SU-DHL-6 (cell line): ENCODE measurements around the gene MIEN1.

Experiments used
- H2AFZ ChIP-seq: fragments of 200-600 bp; sonication (generic); 2 replicates; pipeline ENCODE4 v1.6.1; 2014; ENCODE audit warnings: low read depth, mild to moderate bottlenecking, moderate library complexity, mixed read lengths, antibody characterized with exemption, low read length; ENCODE audit not compliant: severe bottlenecking
- H3F3A ChIP-seq: fragments of 200-600 bp; shearing (Covaris generic); 2 replicates; pipeline ENCODE4 v1.6.0; 2016; ENCODE audit warnings: antibody characterized with exemption, mild to moderate bottlenecking; ENCODE audit not compliant: insufficient read depth
- H3K27ac ChIP-seq: fragments of 200-600 bp; sonication (generic); 2 replicates; pipeline ENCODE4 v1.5.1; 2016; ENCODE audit warnings: low read depth, mild to moderate bottlenecking, low read length, moderate library complexity, mixed read lengths
- H3K27me3 ChIP-seq: fragments of 200-600 bp; sonication (generic), shearing (Covaris generic); 2 replicates; pipeline ENCODE4 v1.6.0; 2014; ENCODE audit warnings: mild to moderate bottlenecking, low read length
- H3K36me3 ChIP-seq: fragments of 200-600 bp; sonication (generic); 2 replicates; pipeline ENCODE4 v1.6.1; 2014; ENCODE audit warnings: mild to moderate bottlenecking, low read length, mixed read lengths
- H3K4me2 ChIP-seq: fragments of 300-600, 200-600 bp; shearing (Covaris generic), sonication (generic); 2 replicates; pipeline ENCODE4 v1.6.0; 2014; ENCODE audit warnings: low read length, low read depth, mild to moderate bottlenecking; ENCODE audit not compliant: poor library complexity, severe bottlenecking
- H3K4me3 ChIP-seq: fragments of 200-600 bp; sonication (generic); 2 replicates; pipeline ENCODE4 v1.5.1; 2014; ENCODE audit warnings: antibody characterized with exemption, low read length, mild to moderate bottlenecking, mixed read lengths; ENCODE audit not compliant: insufficient read depth, poor library complexity, severe bottlenecking
- H3K79me2 ChIP-seq: fragments of 200-600 bp; sonication (generic); 2 replicates; pipeline ENCODE4 v1.6.1; 2014; ENCODE audit warnings: mild to moderate bottlenecking, low read length, moderate library complexity; ENCODE audit not compliant: insufficient read depth
- H3K9ac ChIP-seq: fragments of 200-600 bp; sonication (generic); 2 replicates; pipeline ENCODE4 v1.7.0; 2014; ENCODE audit warnings: mild to moderate bottlenecking, low read length
- H3K9me2 ChIP-seq: fragments of 200-600 bp; sonication (generic); replicated peaks from 2 replicates; pipeline ENCODE4 v1.6.1; 2014; ENCODE audit warnings: low read length; ENCODE audit not compliant: insufficient read depth
- H3K9me3 ChIP-seq: fragments of 200-600 bp; sonication (generic); 2 replicates; pipeline ENCODE4 v1.6.1; 2014; ENCODE audit warnings: low read length, mixed read lengths; ENCODE audit not compliant: insufficient read depth
- H4K20me1 ChIP-seq: fragments of 200-600 bp; sonication (generic); 2 replicates; pipeline ENCODE4 v1.6.1; 2014; ENCODE audit warnings: low read depth, mild to moderate bottlenecking, antibody characterized with exemption, low read length, moderate library complexity, mixed read lengths
- EZH2phosphoT487 ChIP-seq: fragments of 200-600 bp; sonication (generic), shearing (Covaris generic); conservative IDR thresholded peaks from 2 replicates; pipeline ENCODE4 v1.6.1; 2018; ENCODE audit warnings: mild to moderate bottlenecking, antibody characterized with exemption, low read length, moderate library complexity, mixed read lengths
- TF ChIP-seq, protein P1 (sequence below): fragments of 200-600 bp; sonication (generic); IDR thresholded peaks from one replicate; pipeline ENCODE4 v1.5.1; 2017; ENCODE audit warnings: antibody characterized with exemption, mild to moderate bottlenecking, low read length, moderate library complexity; ENCODE audit not compliant: insufficient read depth, poor library complexity, severe bottlenecking

Gene MIEN1

DNA sequence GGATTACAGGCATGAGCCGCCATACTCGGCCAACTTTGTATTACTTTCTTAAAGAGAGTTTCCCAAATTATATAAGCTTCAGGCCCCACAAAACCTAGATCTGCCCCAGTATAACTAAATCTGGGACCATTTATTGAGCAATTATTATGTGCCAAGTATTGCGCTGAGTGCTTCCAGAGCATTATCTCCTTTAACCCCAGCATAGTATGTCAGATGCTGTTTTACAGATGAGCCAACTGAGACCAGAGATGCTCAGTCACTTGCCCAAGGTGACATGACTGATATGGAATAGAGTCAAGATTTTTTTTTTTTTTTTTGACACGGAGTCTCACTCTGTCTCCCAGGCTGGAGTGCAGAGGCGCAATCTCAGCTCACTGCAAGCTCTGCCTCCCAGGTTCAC, 32.4 kb downstream of the MIEN1 start:
- Histone ChIP-seq H3K27me3 (no peaks in the 10 kb centered on the region), H3K4me2 (no peak overlapping the region), H3K4me3 (no peak overlapping the region), H3K36me3 (no peaks in the 10 kb centered on the region), H3K27ac (no peak overlapping the region), H3K9ac (no peak overlapping the region), H3K9me2 (no peaks in the 10 kb centered on the region), H4K20me1 (no peaks in the 10 kb centered on the region), H3K79me2 (no peaks in the 10 kb centered on the region), H3F3A (no peaks in the 10 kb centered on the region), H2AFZ (no peak overlapping the region), H3K9me3 (no peaks in the 10 kb centered on the region)
- TF ChIP-seq EZH2phosphoT487, result no peak
- TF ChIP-seq, protein P1, sequence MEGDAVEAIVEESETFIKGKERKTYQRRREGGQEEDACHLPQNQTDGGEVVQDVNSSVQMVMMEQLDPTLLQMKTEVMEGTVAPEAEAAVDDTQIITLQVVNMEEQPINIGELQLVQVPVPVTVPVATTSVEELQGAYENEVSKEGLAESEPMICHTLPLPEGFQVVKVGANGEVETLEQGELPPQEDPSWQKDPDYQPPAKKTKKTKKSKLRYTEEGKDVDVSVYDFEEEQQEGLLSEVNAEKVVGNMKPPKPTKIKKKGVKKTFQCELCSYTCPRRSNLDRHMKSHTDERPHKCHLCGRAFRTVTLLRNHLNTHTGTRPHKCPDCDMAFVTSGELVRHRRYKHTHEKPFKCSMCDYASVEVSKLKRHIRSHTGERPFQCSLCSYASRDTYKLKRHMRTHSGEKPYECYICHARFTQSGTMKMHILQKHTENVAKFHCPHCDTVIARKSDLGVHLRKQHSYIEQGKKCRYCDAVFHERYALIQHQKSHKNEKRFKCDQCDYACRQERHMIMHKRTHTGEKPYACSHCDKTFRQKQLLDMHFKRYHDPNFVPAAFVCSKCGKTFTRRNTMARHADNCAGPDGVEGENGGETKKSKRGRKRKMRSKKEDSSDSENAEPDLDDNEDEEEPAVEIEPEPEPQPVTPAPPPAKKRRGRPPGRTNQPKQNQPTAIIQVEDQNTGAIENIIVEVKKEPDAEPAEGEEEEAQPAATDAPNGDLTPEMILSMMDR, result no peak

DNA sequence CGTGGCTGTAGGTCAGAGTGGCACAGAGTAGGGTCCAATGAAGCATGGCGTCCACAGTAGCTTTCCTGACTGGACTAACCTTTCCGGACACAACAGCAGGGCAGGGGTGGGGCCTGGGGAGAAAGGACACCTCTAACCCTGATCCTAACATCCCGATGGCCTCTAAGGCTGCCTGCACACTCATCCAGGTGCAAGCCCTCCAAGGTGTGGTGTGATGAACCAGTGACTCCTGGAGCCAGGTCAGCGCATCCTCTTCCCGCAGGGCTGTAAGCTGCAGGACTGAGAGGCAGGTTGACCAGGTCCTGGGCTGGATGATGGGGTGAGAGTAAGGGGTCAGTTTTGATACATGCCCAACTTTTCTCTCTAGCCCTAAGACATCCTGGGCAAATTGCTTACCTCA, 33.6 kb downstream of the MIEN1 start:
- no peak overlapping the region for H3K4me2 ChIP-seq
- H3K4me3 ChIP-seq, result no peak overlapping the region
- no peaks in the 10 kb centered on the region for H3K36me3 ChIP-seq
- no peak overlapping the region for H3K9ac ChIP-seq
- H3K79me2 ChIP-seq, result no peaks in the 10 kb centered on the region
- no peaks in the 10 kb centered on the region for H3F3A ChIP-seq
- no peak overlapping the region for H3K27ac ChIP-seq
- no peak overlapping the region for H2AFZ ChIP-seq
- no peaks in the 10 kb centered on the region for H3K9me3 ChIP-seq
- H4K20me1 ChIP-seq, result no peaks in the 10 kb centered on the region
- TF ChIP-seq, protein P1, result no peak
- TF ChIP-seq EZH2phosphoT487, result no peak
- H3K27me3 ChIP-seq, result no peaks in the 10 kb centered on the region
- H3K9me2 ChIP-seq, result no peaks in the 10 kb centered on the region

DNA sequence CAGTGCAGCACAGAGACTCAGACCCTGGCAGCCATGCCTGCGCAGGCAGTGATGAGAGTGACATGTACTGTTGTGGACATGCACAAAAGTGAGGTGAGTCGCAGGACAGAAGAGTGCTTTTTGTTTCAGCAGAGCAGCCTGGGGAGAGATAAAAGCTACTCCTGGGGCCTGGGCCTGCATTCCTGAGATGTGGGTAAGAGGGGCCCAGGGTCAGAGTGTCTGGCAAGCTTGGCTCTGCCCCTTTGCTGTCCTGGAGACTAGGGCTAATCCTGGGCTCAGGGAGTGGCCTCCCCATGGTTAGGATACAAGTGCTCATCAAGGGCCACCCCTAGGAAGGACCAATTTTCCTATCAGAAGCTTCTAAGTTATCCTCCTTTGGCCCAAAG, 35.2 kb downstream of the MIEN1 start:
- H3K36me3 ChIP-seq, result no peaks in the 10 kb centered on the region
- H3K79me2 ChIP-seq, result no peaks in the 10 kb centered on the region
- no peak overlapping the region for H3K4me3 ChIP-seq
- no peaks in the 10 kb centered on the region for H4K20me1 ChIP-seq
- H3K27ac ChIP-seq, result no peak overlapping the region
- TF ChIP-seq, protein P1, result no peak
- no peak for TF ChIP-seq EZH2phosphoT487
- H3K27me3 ChIP-seq, result no peaks in the 10 kb centered on the region
- no peaks in the 10 kb centered on the region for H3K9me2 ChIP-seq
- H2AFZ ChIP-seq, result no peak overlapping the region
- H3F3A ChIP-seq, result no peaks in the 10 kb centered on the region
- H3K4me2 ChIP-seq, result no peak overlapping the region
- H3K9me3 ChIP-seq, result no peaks in the 10 kb centered on the region
- no peak overlapping the region for H3K9ac ChIP-seq

DNA sequence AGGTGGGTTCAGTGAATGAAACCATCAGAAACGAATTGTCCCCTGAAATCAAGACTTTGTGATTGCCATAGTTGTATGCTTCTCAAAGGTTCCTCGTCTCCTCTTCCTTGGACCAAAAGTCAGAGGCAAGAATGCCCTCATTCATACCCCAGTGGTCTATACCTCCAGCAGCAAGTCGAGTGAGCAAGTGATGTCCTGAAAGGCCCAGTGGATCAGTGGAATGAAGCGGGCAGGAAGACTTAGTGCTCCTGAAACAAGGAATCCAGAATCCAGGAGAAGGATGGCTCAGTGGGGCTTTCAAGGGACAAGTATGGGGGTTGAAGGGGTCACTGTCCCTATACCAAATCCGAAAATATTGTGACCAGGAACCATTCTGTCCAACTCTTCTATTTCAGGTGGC, 35.7 kb downstream of the MIEN1 start:
- Histone ChIP-seq H4K20me1 (no peaks in the 10 kb centered on the region), H3K27ac (no peak overlapping the region), H3K4me3 (no peak overlapping the region), H3K79me2 (no peaks in the 10 kb centered on the region), H3K9me2 (no peaks in the 10 kb centered on the region), H3F3A (no peaks in the 10 kb centered on the region), H3K36me3 (no peaks in the 10 kb centered on the region), H3K9ac (no peak overlapping the region), H3K27me3 (no peaks in the 10 kb centered on the region), H3K9me3 (no peaks in the 10 kb centered on the region), H2AFZ (no peak overlapping the region), H3K4me2 (no peak overlapping the region)
- TF ChIP-seq EZH2phosphoT487, result no peak
- TF ChIP-seq, protein P1, result no peak
